DMS114 treated with DMSO at 0.1 percent for 48 hours (cell line): Measurements from ENCODE around the gene RNF208.
"Not testable (repeated sequence)": the region's sequence is repeated elsewhere in the genome, so short reads cannot be mapped to it uniquely, and the experiment has no call there.

Source experiments
- DNase-seq: peaks from one replicate; lab custom pipeline; 2025; ENCODE audit not compliant: unreplicated experiment; lab: John Stamatoyannopoulos, UW

RNF208 gene

GRCh38 chr9:137240318-137240840, 18.3 kb upstream of the RNF208 start:
- DNase-seq: no peak

- not testable (repeated sequence) for DNase-seq
Measured at GRCh38 chr9:137239541-137240200, 17.6 kb upstream of the RNF208 start.

- no peak for DNase-seq
Measured at GRCh38 chr9:137237759-137238726, 16.0 kb upstream of the RNF208 start.

GRCh38 chr9:137236936-137237421, 14.9 kb upstream of the RNF208 start:
- DNase-seq: no peak

- peak; percentile 17 for DNase-seq
Measured at GRCh38 chr9:137236238-137236935, 14.3 kb upstream of the RNF208 start.

- DNase-seq: no peak
Measured at GRCh38 chr9:137235424-137236237, 13.6 kb upstream of the RNF208 start.

GRCh38 chr9:137234758-137235423, 12.9 kb upstream of the RNF208 start:
- no peak for DNase-seq

- DNase-seq: no peak
Measured at GRCh38 chr9:137234055-137234697, 12.1 kb upstream of the RNF208 start.

- no peak for DNase-seq
Measured at GRCh38 chr9:137233143-137233980, 11.3 kb upstream of the RNF208 start.

- DNase-seq: no peak
Measured at GRCh38 chr9:137232510-137232909, 10.5 kb upstream of the RNF208 start.

- no peak for DNase-seq
Measured at GRCh38 chr9:137232101-137232500, 10.1 kb upstream of the RNF208 start.

- DNase-seq: no peak
Measured at GRCh38 chr9:137231372-137232039, 9.5 kb upstream of the RNF208 start.

GRCh38 chr9:137230705-137231371, 8.8 kb upstream of the RNF208 start, which contains the start of gene SLC34A3:
Gene SLC34A3, plus strand, starts transcription at chr9:137230901. Its CDS starts 802 bp downstream, at chr9:137231703.
- no peak for DNase-seq

GRCh38 chr9:137229903-137230704, 8.1 kb upstream of the RNF208 start:
- no peak for DNase-seq

- no peak for DNase-seq
Measured at GRCh38 chr9:137228968-137229896, 7.2 kb upstream of the RNF208 start.
